HG02759 (cell line): ENCODE data around the gene BOLL.
"Not testable (repeated sequence)": the region's sequence is repeated elsewhere in the genome, so short reads cannot be mapped to it uniquely, and the experiment has no call there.

Source experiments
- ATAC-seq: cut with Tn5 transposase; IDR thresholded peaks from one replicate; pipeline ENCODE4 v1.9.1; 2021; ENCODE audit warnings: mild to moderate bottlenecking, moderate library complexity; ENCODE audit not compliant: unreplicated experiment

Gene BOLL

GRCh38 chr2:197707316-197708213 is 77.6 kb downstream of the BOLL start:
- no peak for ATAC-seq

DNA sequence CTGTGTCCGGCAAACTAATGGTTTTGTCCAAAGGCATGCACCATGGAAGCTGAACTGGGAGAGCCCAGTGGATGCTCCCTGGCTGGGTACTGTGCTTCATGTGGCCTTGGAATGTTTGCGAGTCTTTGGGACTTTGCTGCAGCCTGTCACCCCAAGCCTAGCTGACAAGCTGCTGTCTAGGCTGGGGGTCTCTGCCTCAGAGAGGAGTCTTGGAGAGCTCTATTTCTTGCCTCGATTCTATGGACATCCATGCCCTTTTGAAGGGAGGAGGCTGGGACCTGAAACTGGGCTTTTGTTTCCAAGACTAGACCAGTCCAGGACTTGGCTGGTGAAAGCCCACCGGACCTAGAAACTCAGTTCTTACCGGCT is 78.3 kb downstream of the BOLL start:
- no peak for ATAC-seq

GRCh38 chr2:197705912-197706838 is 78.9 kb downstream of the BOLL start:
- ATAC-seq, result no peak

GRCh38 chr2:197705121-197705911 is 79.8 kb downstream of the BOLL start, which contains the start of gene MARS2:
MARS2 (plus strand) TSS chr2:197705369; CDS start chr2:197705406, 37 bp downstream.
- peak; percentile 90 for ATAC-seq

GRCh38 chr2:197704434-197705120 is 80.5 kb downstream of the BOLL start:
- ATAC-seq, result peak; percentile 40

- ATAC-seq, result no peak
Observed at GRCh38 chr2:197700960-197701359, 84.2 kb downstream of the BOLL start.

DNA sequence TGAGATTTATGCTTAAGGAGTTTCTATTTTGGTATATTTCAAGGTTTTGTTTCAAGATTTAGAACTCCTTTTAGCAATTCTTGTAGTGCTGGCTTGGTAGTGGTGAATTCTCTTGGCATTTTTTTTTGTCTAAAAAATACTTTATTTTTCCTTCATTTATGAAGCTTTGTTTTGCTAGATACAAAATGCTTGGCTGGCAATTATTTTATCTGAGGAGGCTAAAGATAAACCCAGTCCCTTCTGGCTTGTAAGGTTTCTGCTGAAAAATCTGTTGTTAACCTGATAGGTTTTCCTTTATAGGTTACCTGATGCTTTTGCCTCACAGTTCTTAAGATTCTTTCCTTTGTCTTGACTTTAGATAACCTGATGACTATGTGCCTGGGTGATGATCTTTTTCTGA is 85.4 kb downstream of the BOLL start:
- ATAC-seq, result not testable (repeated sequence)

DNA sequence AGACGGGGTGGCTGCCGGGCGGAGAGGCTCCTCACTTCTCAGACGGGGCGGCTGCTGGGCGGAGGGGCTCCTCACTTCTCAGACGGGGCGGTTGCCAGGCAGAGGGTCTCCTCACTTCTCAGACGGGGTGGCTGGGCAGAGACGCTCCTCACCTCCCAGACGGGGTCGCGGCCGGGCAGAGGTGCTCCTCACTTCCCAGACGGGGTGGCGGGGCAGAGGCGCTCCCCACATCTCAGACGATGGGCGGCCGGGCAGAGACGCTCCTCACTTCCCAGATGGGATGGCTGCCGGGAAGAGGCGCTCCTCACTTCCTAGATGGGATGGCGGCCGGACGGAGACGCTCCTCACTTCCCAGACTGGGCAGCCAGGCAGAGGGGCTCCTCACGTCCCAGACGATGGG is 88.5 kb downstream of the BOLL start:
- ATAC-seq, result not testable (repeated sequence)

- not testable (repeated sequence) for ATAC-seq
Observed at GRCh38 chr2:197695971-197696370, 89.1 kb downstream of the BOLL start.

- not testable (repeated sequence) for ATAC-seq
Observed at GRCh38 chr2:197695206-197695605, 89.9 kb downstream of the BOLL start.

DNA sequence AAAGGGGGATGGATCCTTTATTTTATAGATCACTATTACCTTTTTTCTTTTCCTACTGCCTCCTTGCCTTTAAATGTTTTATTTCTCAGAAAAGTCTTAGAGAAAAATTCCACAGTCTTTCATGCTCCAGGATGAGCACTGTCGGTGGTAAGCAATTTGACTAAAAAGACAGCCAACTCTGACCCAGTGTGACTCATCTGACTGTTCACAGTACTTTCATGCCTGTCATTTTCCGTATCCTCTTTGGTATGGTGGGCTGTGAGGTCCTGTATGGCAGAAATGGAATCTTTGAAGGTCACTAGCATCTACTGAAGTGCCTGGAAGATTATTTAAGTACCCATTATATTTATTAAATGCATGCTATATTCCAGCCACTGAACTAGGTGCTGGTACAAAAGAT is 107.6 kb downstream of the BOLL start:
- no peak for ATAC-seq

DNA sequence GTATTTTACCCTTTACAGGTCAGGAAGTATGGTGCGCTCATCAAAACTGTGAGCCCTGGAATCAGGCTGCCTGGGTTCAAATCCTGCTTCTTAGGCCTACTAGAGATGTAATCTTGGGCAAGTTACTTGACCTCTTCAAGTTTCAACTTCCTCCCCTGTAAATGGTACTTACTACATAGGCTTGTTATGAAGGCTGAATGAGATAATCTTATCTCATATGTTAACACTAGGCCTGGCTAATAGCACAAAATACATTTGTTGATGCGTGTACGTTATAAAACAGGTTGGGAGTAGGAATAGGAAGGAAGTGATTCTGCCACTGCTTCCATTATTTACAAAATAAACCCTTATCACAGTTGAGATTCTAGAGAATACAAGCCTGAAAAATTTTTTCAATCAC is 108.1 kb downstream of the BOLL start:
- ATAC-seq, result no peak
